ENCODE measurements around the gene CNGB1. TPM values are rescaled to one million over a fixed set of nuclear protein-coding genes. Genes with fewer than 3 reads are reported as not detected.

Gene CNGB1
- total RNA-seq (ENCODE audit: unreplicated experiment) = not detected
- long read RNA-seq = 0 reads

GRCh38 chr16:57970970-57971369, at the start of gene CNGB1:
Gene CNGB1, minus strand, starts transcription at chr16:57971128. Its CDS starts 3,842 bp downstream, at chr16:57967286.
- Mint-ChIP-seq H3K27me3 (ENCODE audit: unreplicated experiment) (peaks cover 4% of the 10 kb centered on the region), H3K4me1 (ENCODE audit: unreplicated experiment) (peaks cover 4% of the 10 kb centered on the region), H3K27ac (ENCODE audit: unreplicated experiment) (no peak within 1 kb of the TSS), H3K9me3 (ENCODE audit: unreplicated experiment) (no peaks in the 10 kb centered on the region), H3K36me3 (ENCODE audit: low read depth, unreplicated experiment) (no peaks in the 10 kb centered on the region), H3K4me3 (ENCODE audit: unreplicated experiment) (no peak within 1 kb of the TSS)
- no peak for DNase-seq (ENCODE audit: low spot score)
- TF ChIP-seq, protein P1, sequence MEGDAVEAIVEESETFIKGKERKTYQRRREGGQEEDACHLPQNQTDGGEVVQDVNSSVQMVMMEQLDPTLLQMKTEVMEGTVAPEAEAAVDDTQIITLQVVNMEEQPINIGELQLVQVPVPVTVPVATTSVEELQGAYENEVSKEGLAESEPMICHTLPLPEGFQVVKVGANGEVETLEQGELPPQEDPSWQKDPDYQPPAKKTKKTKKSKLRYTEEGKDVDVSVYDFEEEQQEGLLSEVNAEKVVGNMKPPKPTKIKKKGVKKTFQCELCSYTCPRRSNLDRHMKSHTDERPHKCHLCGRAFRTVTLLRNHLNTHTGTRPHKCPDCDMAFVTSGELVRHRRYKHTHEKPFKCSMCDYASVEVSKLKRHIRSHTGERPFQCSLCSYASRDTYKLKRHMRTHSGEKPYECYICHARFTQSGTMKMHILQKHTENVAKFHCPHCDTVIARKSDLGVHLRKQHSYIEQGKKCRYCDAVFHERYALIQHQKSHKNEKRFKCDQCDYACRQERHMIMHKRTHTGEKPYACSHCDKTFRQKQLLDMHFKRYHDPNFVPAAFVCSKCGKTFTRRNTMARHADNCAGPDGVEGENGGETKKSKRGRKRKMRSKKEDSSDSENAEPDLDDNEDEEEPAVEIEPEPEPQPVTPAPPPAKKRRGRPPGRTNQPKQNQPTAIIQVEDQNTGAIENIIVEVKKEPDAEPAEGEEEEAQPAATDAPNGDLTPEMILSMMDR (IDR thresholded peaks at IDR 0.05; ENCODE audit: unreplicated experiment) = no peak

DNA sequence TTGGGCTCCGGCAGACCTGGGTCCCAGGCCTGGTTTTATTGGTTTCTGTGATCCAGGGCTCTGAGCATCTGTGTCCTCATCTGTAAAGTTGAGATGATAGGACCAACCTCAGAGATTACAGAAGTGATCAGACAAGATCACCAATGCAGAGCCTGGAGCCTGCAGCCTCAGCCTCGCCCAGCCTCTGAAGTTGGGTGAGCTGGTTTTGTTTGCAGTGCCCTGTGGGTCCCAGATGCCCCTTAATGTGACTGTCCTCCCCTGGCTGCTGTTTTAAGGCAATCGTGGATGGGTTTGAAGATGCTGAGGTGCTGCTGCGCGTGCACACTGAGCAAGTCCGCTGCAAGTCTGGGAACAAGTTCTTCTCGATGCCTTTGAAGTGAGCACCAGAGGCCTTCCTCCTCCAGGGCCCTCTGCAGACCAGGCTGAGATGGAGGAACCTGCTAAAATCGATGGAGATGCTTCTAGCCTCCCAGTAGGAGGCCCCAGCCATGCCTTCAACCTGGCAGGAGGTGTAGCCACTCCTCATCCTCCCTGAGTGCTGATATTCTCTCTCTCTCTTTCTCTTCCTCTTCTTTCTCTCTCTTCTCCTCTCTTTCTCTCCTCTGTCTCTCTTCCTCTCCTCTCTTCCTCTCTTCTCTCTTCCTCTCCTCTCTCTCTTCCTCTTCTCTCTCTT, 49.1 kb upstream of the CNGB1 start:
- no peak overlapping the region for H3K27ac Mint-ChIP-seq (ENCODE audit: unreplicated experiment)

DNA sequence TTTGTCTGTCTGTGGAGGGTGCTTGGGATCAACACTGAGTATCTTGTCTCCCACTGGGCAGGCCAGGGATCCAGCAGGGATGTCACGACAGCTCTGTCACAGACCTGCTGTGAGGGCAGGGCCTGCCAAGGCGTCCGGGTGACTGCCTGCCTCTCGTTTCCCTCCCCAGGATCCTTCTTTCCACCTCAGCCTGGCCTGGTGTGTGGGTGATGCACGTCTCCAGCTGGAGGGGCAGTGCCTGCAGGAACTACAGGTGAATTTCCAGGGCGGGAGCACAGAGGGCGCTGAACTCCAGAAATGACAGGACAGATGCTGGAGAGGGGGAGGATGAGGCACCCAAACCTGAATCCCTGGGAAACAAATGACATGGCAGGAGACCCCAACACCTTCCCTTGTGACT, 47.9 kb upstream of the CNGB1 start:
- TF ChIP-seq, protein P1 (IDR thresholded peaks at IDR 0.05; ENCODE audit: unreplicated experiment) = no peak
- H3K9me3 Mint-ChIP-seq (ENCODE audit: unreplicated experiment) = no peaks in the 10 kb centered on the region
- no peak overlapping the region for H3K4me3 Mint-ChIP-seq (ENCODE audit: unreplicated experiment)
- DNase-seq (ENCODE audit: low spot score) = no peak
- H3K27me3 Mint-ChIP-seq (ENCODE audit: unreplicated experiment) = peaks cover 7% of the 10 kb centered on the region
- no peak overlapping the region for H3K27ac Mint-ChIP-seq (ENCODE audit: unreplicated experiment)
- H3K36me3 Mint-ChIP-seq (ENCODE audit: low read depth, unreplicated experiment) = peaks cover 4% of the 10 kb centered on the region
- H3K4me1 Mint-ChIP-seq (ENCODE audit: unreplicated experiment) = peaks cover 21% of the 10 kb centered on the region

More for the DNA sequence above, 49.1 kb upstream of the CNGB1 start:
- H3K4me3 Mint-ChIP-seq (ENCODE audit: unreplicated experiment) = no peak overlapping the region
- H3K27me3 Mint-ChIP-seq (ENCODE audit: unreplicated experiment) = peaks cover 13% of the 10 kb centered on the region
- no peak for DNase-seq (ENCODE audit: low spot score)
- H3K4me1 Mint-ChIP-seq (ENCODE audit: unreplicated experiment) = peaks cover 26% of the 10 kb centered on the region
- TF ChIP-seq, protein P1 (IDR thresholded peaks at IDR 0.05; ENCODE audit: unreplicated experiment) = no peak
- H3K9me3 Mint-ChIP-seq (ENCODE audit: unreplicated experiment) = no peaks in the 10 kb centered on the region
- peaks cover 4% of the 10 kb centered on the region for H3K36me3 Mint-ChIP-seq (ENCODE audit: low read depth, unreplicated experiment)

DNA sequence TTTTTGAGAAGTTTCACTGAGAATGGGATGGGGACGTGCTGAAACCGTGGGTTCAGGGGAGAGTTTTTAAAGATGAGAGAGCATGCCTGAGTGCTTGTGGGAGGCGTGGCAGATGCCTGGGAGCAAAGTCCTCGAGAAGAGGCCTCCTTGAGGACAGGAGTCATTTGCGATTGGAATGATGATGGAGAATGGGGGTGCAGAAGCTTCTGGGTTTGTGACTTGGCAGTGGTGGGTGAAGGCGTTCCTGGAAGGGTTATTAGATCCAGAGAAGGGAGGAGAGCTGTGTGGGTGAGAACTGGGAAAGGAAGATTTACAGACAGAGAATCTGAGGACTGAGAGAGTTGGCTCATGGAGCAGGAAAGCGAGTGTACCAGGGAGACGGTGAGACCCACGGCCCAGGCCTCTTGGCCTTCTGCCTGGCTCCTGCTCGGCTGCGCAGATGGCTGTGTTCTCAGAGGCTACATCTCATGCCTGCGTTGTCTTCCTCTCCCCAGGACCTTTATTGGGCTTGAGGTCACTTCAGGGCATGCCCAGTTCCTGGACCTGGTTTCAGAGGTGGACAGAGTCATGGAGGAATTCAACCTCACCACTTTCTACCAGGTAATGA, 46.0 kb upstream of the CNGB1 start:
- no peaks in the 10 kb centered on the region for H3K9me3 Mint-ChIP-seq (ENCODE audit: unreplicated experiment)
- TF ChIP-seq, protein P1 (IDR thresholded peaks at IDR 0.05; ENCODE audit: unreplicated experiment) = no peak
- H3K4me3 Mint-ChIP-seq (ENCODE audit: unreplicated experiment) = no peak overlapping the region
- DNase-seq (ENCODE audit: low spot score) = no peak
- H3K4me1 Mint-ChIP-seq (ENCODE audit: unreplicated experiment) = peaks cover 18% of the 10 kb centered on the region
- H3K36me3 Mint-ChIP-seq (ENCODE audit: low read depth, unreplicated experiment) = peaks cover 4% of the 10 kb centered on the region
- H3K27me3 Mint-ChIP-seq (ENCODE audit: unreplicated experiment) = peaks cover 2% of the 10 kb centered on the region
- no peak overlapping the region for H3K27ac Mint-ChIP-seq (ENCODE audit: unreplicated experiment)
